ENCODE results near the gene OR2T33. TPM values are rescaled to one million over a fixed set of nuclear protein-coding genes. Genes with fewer than 3 reads are reported as not detected.

The OR2T33 gene, protein sequence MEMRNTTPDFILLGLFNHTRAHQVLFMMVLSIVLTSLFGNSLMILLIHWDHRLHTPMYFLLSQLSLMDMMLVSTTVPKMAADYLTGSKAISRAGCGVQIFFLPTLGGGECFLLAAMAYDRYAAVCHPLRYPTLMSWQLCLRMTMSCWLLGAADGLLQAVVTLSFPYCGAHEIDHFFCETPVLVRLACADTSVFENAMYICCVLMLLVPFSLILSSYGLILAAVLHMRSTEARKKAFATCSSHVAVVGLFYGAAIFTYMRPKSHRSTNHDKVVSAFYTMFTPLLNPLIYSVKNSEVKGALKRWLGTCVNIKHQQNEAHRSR
- not detected in 2 replicates for total RNA-seq

DNA sequence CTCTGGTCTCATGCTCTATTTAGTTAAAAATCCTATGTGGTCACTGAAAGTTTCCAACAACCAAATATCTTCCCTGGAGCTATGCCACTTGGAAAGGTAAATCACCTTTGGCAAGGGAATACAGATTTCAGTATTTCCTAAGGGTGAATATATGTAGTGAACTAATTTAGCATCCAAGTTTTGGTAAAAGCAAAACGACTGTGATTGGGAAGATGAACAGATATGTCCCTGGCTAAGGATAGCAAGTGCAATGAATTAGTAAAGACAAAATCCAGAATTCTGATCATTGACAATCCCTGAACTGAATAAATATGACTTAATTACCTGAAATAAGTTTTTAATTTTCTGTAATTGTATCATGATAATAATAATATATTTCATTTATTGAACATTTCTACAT, at the start of gene OR2T33:
TSS of gene OR2T33 (minus strand) at position 101 of the 400 bp plus-strand sequence. CDS start 4,162 bp downstream, outside the sequence.

GRCh38 chr1:248324468-248324867, 46.7 kb upstream of the OR2T33 start, which contains the start of gene OR2M7:
Gene OR2M7 (minus strand): TSS chr1:248324568. CDS start chr1:248324568, 0 bp downstream.

DNA sequence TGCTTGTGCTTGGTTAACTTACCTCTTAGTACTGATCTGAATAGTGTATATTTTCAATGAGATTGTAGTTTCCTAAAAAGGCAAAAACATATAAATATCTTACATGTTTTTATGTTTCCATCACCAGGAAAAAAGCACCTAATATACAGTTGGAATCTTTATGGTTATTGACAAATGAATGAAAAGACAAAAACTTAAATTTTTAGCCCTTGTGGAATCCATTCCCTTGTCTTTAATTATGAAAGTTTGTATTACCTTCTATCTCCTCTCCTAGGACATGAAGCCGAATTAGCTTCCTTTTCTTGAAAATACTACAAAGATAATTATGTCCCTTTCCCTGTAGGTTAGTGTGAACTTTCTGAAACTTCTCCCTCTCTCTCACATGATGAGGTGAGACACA, 25.5 kb upstream of the OR2T33 start, which contains the start of gene OR2T12:
TSS of gene OR2T12 (minus strand) at position 101 of the 400 bp plus-strand sequence. CDS start 7,846 bp downstream, outside the sequence.

GRCh38 chr1:248231117-248231516, 46.7 kb downstream of the OR2T33 start, which contains the start of gene OR2M4:
Gene OR2M4 (plus strand): TSS chr1:248231417. CDS start chr1:248238929, 7,512 bp downstream.

Other genes starting within 250 kb of the OR2T33 start
- gene OR2L2, start 247.9 kb downstream of the OR2T33 start, total RNA-seq, result not detected in 2 replicates
- not detected in 2 replicates for gene OR2L3, start 231.1 kb downstream of the OR2T33 start, total RNA-seq
- gene OR2L13, start 182.8 kb downstream of the OR2T33 start, total RNA-seq, result not detected in 2 replicates
- gene OR2M5, start 132.8 kb downstream of the OR2T33 start, total RNA-seq, result not detected in 2 replicates
- not detected in 2 replicates for gene OR2M2, start 103.2 kb downstream of the OR2T33 start, total RNA-seq
- not detected in 2 replicates for gene OR2M3, start 80.7 kb downstream of the OR2T33 start, total RNA-seq
- gene OR2M4, start 46.6 kb downstream of the OR2T33 start, total RNA-seq, result not detected in 2 replicates
- not detected in 2 replicates for gene OR2T12, start 25.4 kb upstream of the OR2T33 start, total RNA-seq
- not detected in 2 replicates for gene OR2M7, start 46.6 kb upstream of the OR2T33 start, total RNA-seq
- gene OR14C36, start 70.8 kb upstream of the OR2T33 start, total RNA-seq, result not detected in 2 replicates
- gene OR2T4, start 83.7 kb upstream of the OR2T33 start, total RNA-seq, result not detected in 2 replicates
- not detected in 2 replicates for gene OR2T6, start 97.8 kb upstream of the OR2T33 start, total RNA-seq
- not detected in 2 replicates for gene OR2T1, start 125.1 kb upstream of the OR2T33 start, total RNA-seq
- gene OR2T2, start 167.7 kb upstream of the OR2T33 start, total RNA-seq, result not detected in 2 replicates
- gene OR2T3, start 195.4 kb upstream of the OR2T33 start, total RNA-seq, result not detected in 2 replicates
- not detected in 2 replicates for gene OR2T5, start 210.6 kb upstream of the OR2T33 start, total RNA-seq
- not detected in 2 replicates for gene OR2G6, start 230.1 kb upstream of the OR2T33 start, total RNA-seq